ENCODE data around the gene IMPG2. TPM values are rescaled to one million over a fixed set of nuclear protein-coding genes. Genes with fewer than 3 reads are reported as not detected.
"Not testable (repeated sequence)": the region's sequence is repeated elsewhere in the genome, so short reads cannot be mapped to it uniquely, and the experiment has no call there.

Gene IMPG2
- total RNA-seq, 1 donor from 2014 or later = 0.74 TPM

DNA sequence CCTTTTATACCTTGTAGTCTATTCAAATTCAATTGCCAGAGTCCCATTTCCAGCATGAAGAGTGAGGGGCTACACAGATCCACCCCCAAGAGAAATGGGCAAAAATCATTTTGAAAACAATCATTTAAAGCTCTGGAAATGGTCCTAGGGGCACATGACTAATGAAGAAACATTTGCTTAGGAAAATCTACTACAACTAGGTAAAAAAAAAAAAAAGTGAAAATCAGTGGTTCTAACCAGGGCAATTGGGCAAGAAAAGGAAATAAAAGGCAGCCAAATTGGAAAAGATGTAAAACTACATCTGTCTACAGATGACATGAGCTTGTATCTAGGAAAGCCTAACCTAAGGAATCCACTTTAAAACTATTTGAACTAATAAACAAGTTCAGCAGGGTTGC lies 9.4 kb downstream of the IMPG2 start:
- H3K4me3 Mint-ChIP-seq (ENCODE audit: unreplicated experiment) = no peak overlapping the region
- H3K27ac Mint-ChIP-seq (ENCODE audit: unreplicated experiment) = no peak overlapping the region
- DNase-seq (ENCODE audit: low spot score) = no peak
- H3K4me1 Mint-ChIP-seq (ENCODE audit: unreplicated experiment) = no peaks in the 10 kb centered on the region
- peaks cover 3% of the 10 kb centered on the region for H3K27me3 Mint-ChIP-seq (ENCODE audit: unreplicated experiment)
- H3K36me3 Mint-ChIP-seq (ENCODE audit: low read depth, unreplicated experiment) = peaks cover 24% of the 10 kb centered on the region
- H3K9me3 Mint-ChIP-seq (ENCODE audit: unreplicated experiment) = peaks cover 18% of the 10 kb centered on the region
- no peak for TF ChIP-seq CTCF (IDR thresholded peaks at IDR 0.05; ENCODE audit: unreplicated experiment)

GRCh38 chr3:101308147-101308772 lies 12.1 kb downstream of the IMPG2 start:
- peaks cover 24% of the 10 kb centered on the region for H3K36me3 Mint-ChIP-seq (ENCODE audit: low read depth, unreplicated experiment)
- H3K4me3 Mint-ChIP-seq (ENCODE audit: unreplicated experiment); H3K4me1 Mint-ChIP-seq (ENCODE audit: unreplicated experiment); H3K27me3 Mint-ChIP-seq (ENCODE audit: unreplicated experiment); DNase-seq (ENCODE audit: low spot score); H3K27ac Mint-ChIP-seq (ENCODE audit: unreplicated experiment): not testable (repeated sequence)
- peaks cover 18% of the 10 kb centered on the region for H3K9me3 Mint-ChIP-seq (ENCODE audit: unreplicated experiment)

- no peak for TF ChIP-seq CTCF (IDR thresholded peaks at IDR 0.05; ENCODE audit: unreplicated experiment)
- no peak overlapping the region for H3K4me3 Mint-ChIP-seq (ENCODE audit: unreplicated experiment)
- peaks cover 26% of the 10 kb centered on the region for H3K36me3 Mint-ChIP-seq (ENCODE audit: low read depth, unreplicated experiment)
- H3K9me3 Mint-ChIP-seq (ENCODE audit: unreplicated experiment) = peaks cover 12% of the 10 kb centered on the region
- H3K4me1 Mint-ChIP-seq (ENCODE audit: unreplicated experiment) = no peaks in the 10 kb centered on the region
- no peak overlapping the region for H3K27ac Mint-ChIP-seq (ENCODE audit: unreplicated experiment)
- peaks cover 2% of the 10 kb centered on the region for H3K27me3 Mint-ChIP-seq (ENCODE audit: unreplicated experiment)
- no peak for DNase-seq (ENCODE audit: low spot score)
These were observed 16.5 kb downstream of the IMPG2 start for GRCh38 chr3:101303836-101304235.

- Mint-ChIP-seq H3K36me3 (ENCODE audit: low read depth, unreplicated experiment) (peaks cover 21% of the 10 kb centered on the region), H3K4me1 (ENCODE audit: unreplicated experiment) (no peaks in the 10 kb centered on the region), H3K9me3 (ENCODE audit: unreplicated experiment) (peaks cover 10% of the 10 kb centered on the region), H3K27me3 (ENCODE audit: unreplicated experiment) (no peaks in the 10 kb centered on the region), H3K27ac (ENCODE audit: unreplicated experiment) (no peak overlapping the region), H3K4me3 (ENCODE audit: unreplicated experiment) (no peak overlapping the region)
- TF ChIP-seq CTCF (IDR thresholded peaks at IDR 0.05; ENCODE audit: unreplicated experiment) = no peak
- DNase-seq (ENCODE audit: low spot score) = no peak
These were observed 17.2 kb downstream of the IMPG2 start for GRCh38 chr3:101303089-101303731.

DNA sequence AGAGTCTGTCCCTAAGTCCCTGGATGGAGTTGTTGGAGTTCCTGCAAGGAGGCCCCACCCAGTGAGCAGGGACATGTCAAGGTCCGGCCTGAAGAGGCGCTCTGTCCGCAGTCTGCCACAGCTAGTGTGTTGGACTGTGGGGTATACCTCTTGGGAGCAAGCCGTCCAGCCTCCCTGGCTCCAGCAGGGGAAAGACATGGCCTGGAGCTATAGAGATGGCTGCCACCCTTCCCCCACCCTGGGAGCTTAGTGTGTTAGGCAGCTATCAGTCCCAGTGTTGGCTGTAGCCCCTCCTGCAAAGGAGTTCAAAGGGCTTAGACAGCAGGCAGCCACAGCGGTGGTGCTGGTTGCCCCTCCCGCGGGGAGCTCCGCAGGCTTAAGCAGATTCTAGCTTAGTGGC lies 20.3 kb downstream of the IMPG2 start:
- no peaks in the 10 kb centered on the region for H3K9me3 Mint-ChIP-seq (ENCODE audit: unreplicated experiment)
- DNase-seq (ENCODE audit: low spot score) = no peak

More for the DNA sequence above, 20.3 kb downstream of the IMPG2 start:
- Mint-ChIP-seq H3K4me1 (ENCODE audit: unreplicated experiment) (no peaks in the 10 kb centered on the region), H3K36me3 (ENCODE audit: low read depth, unreplicated experiment) (peaks cover 17% of the 10 kb centered on the region), H3K4me3 (ENCODE audit: unreplicated experiment) (no peak overlapping the region), H3K27ac (ENCODE audit: unreplicated experiment) (no peak overlapping the region), H3K27me3 (ENCODE audit: unreplicated experiment) (no peaks in the 10 kb centered on the region)
- TF ChIP-seq CTCF (IDR thresholded peaks at IDR 0.05; ENCODE audit: unreplicated experiment) = no peak

Measured in endothelial cell (in vitro differentiated cells).